HCT116 (cell line): ENCODE measurements around the gene TNFSF8. TPM values are rescaled to one million over a fixed set of nuclear protein-coding genes. Genes with fewer than 3 reads are reported as not detected.

Source experiments
- ATAC-seq: fragments of 200-7000 bp; cut with Tn5 transposase; 2 replicates; pipeline ENCODE4 v1.9.1; 2020; ENCODE audit warnings: mild to moderate bottlenecking, moderate library complexity
- BruUV-seq: library from RNA; stranded (reverse); fragments of 400-500 nt; replicated peaks from 2 replicates; lab custom pipeline; 2021; lab: Mats Ljungman, UMichigan
- CTCF ChIA-PET: fragments of 300-600 bp; sonication (Branson Sonifier 250); formaldehyde crosslinking; loops from one replicate; lab custom pipeline; 2021; ENCODE audit warnings: antibody characterized with exemption; lab: Charles Lee
- POLR2A ChIA-PET: fragments of 300-600, 350-600 bp; sonication (Branson Sonifier 250); formaldehyde crosslinking; loops from one replicate; lab custom pipeline; 2021; ENCODE audit warnings: antibody characterized with exemption; lab: Charles Lee
- RAD21 ChIA-PET, 2 experiments: fragments of 300-600 bp; sonication (Branson Sonifier 250); formaldehyde crosslinking; loops; one replicate each; lab custom pipeline; 2023; ENCODE audit warnings: low total read pairs in 2 of 2; ENCODE audit not compliant: uncharacterized antibody in 2 of 2, unreplicated experiment in 2 of 2, low non-redundant PET in 1 of 2; lab: Charles Lee
- DNase-seq: peaks from one replicate; pipeline ENCODE4 v3.0.0-alpha.2; 2010; ENCODE audit warnings: low read depth, low spot score
- H2AFZ ChIP-seq: fragments of 200-600 bp; shearing (Covaris generic), sonication (generic); 2 replicates; pipeline ENCODE4 v1.6.1; 2017; ENCODE audit warnings: low read depth, mixed run types, mixed read lengths, antibody characterized with exemption, low read length; ENCODE audit not compliant: poor library complexity, severe bottlenecking
- H3K27ac ChIP-seq: 2 replicates; pipeline ENCODE4 v1.5.1; 2012; ENCODE audit warnings: low read depth, low read length
- H3K27me3 ChIP-seq: fragments of 200-600 bp; sonication (generic); 2 replicates; pipeline ENCODE4 v1.6.1; 2016; ENCODE audit warnings: mixed run types, low read length, mixed read lengths; ENCODE audit not compliant: insufficient read depth
- H3K36me3 ChIP-seq, 2 experiments: fragments of 200-500 bp in 1 of 2; fragments of 200-600 bp in 1 of 2; sonication (Bioruptor generic) in 1 of 2; sonication (generic) in 1 of 2; 2 replicates each; pipeline versions ENCODE4 v1.5.1 to v1.6.1; 2014 to 2016; ENCODE audit warnings: low read length in 2 of 2, inconsistent platforms in 1 of 2, mixed read lengths in 1 of 2, mixed run types in 1 of 2; ENCODE audit not compliant: insufficient read depth in 2 of 2, control insufficient read depth in 1 of 2
- H3K4me1 ChIP-seq, 2 experiments: fragments of 200-600 bp in 1 of 2; sonication (generic) in 1 of 2; 2 replicates each; pipeline versions ENCODE4 v1.5.1 to v1.6.1; 2012 to 2017; ENCODE audit warnings: low read length in 2 of 2, inconsistent platforms in 1 of 2, mild to moderate bottlenecking in 1 of 2, mixed read lengths in 1 of 2, mixed run types in 1 of 2, moderate library complexity in 1 of 2; ENCODE audit not compliant: insufficient read depth in 2 of 2, control insufficient read depth in 1 of 2
- H3K4me2 ChIP-seq: fragments of 200-600 bp; sonication (generic); 2 replicates; pipeline ENCODE4 v1.6.1; 2017; ENCODE audit warnings: mixed run types, low read length, mixed read lengths
- H3K4me3 ChIP-seq, 2 experiments: fragments of 200-600 bp in 1 of 2; sonication (generic) in 1 of 2; replicated peaks in 1 of 2; 2 replicates each; pipeline ENCODE4 v1.5.1; 2011 to 2016; ENCODE audit warnings: low read length in 2 of 2, control low read depth in 1 of 2, low read depth in 1 of 2, mild to moderate bottlenecking in 1 of 2, mixed read lengths in 1 of 2, mixed run types in 1 of 2
- H3K79me2 ChIP-seq: fragments of 200-600 bp; sonication (generic); 2 replicates; pipeline ENCODE4 v1.6.1; 2017; ENCODE audit warnings: mild to moderate bottlenecking, mixed run types, low read length, moderate library complexity, mixed read lengths; ENCODE audit not compliant: insufficient read depth
- H3K9ac ChIP-seq: fragments of 200-600 bp; sonication (generic); 2 replicates; pipeline ENCODE4 v1.6.1; 2016; ENCODE audit warnings: low read length, mixed read lengths
- H3K9me2 ChIP-seq: fragments of 200-600 bp; sonication (generic), shearing (Covaris generic); 2 replicates; pipeline ENCODE4 v1.6.1; 2017; ENCODE audit warnings: mixed run types, mild to moderate bottlenecking, moderate library complexity; ENCODE audit not compliant: insufficient read depth
- H3K9me3 ChIP-seq, 2 experiments: fragments of 200-500 bp in 1 of 2; fragments of 200-600 bp in 1 of 2; sonication (Bioruptor generic) in 1 of 2; sonication (generic) in 1 of 2; 2 replicates each; pipeline ENCODE4 v1.6.1; 2014 to 2017; ENCODE audit warnings: low read length in 2 of 2, mixed read lengths in 2 of 2, inconsistent platforms in 1 of 2, low read depth in 1 of 2, mild to moderate bottlenecking in 1 of 2, mixed run types in 1 of 2, moderate library complexity in 1 of 2; ENCODE audit not compliant: control insufficient read depth in 1 of 2, insufficient read depth in 1 of 2
- H4K20me1 ChIP-seq: fragments of 200-600 bp; sonication (generic), shearing (Covaris generic); 2 replicates; pipeline ENCODE4 v1.6.1; 2017; ENCODE audit warnings: mixed run types, mild to moderate bottlenecking, moderate library complexity; ENCODE audit not compliant: insufficient read depth
- ATF3 ChIP-seq: IDR thresholded peaks from 2 replicates; pipeline ENCODE4 v1.6.1; 2012
- CBX3 ChIP-seq: IDR thresholded peaks from 2 replicates; pipeline ENCODE4 v1.6.1; 2012; ENCODE audit warnings: low read depth
- CEBPB ChIP-seq: IDR thresholded peaks from 2 replicates; pipeline ENCODE4 v1.6.1; 2012; ENCODE audit warnings: low read depth
- FOSL1 ChIP-seq: IDR thresholded peaks from 2 replicates; pipeline ENCODE4 v1.6.1; 2012; ENCODE audit warnings: low read depth
- MAX ChIP-seq: IDR thresholded peaks from 2 replicates; pipeline ENCODE4 v1.6.1; 2012
- POLR2A ChIP-seq: IDR thresholded peaks from 2 replicates; pipeline ENCODE4 v1.7.0; 2011; ENCODE audit warnings: borderline replicate concordance; ENCODE audit not compliant: insufficient read depth, insufficient read length; ENCODE audit errors: extremely low read depth
- POLR2AphosphoS5 ChIP-seq: IDR thresholded peaks from 2 replicates; pipeline ENCODE4 v1.6.1; 2011; ENCODE audit warnings: mild to moderate bottlenecking, low read depth, low read length, moderate library complexity
- RAD21 ChIP-seq: IDR thresholded peaks from 2 replicates; pipeline ENCODE4 v1.6.1; 2012; ENCODE audit warnings: low read depth, mild to moderate bottlenecking
- SP1 ChIP-seq: IDR thresholded peaks from 2 replicates; pipeline ENCODE4 v1.6.1; 2012; ENCODE audit warnings: low read depth
- SRF ChIP-seq: IDR thresholded peaks from 2 replicates; pipeline ENCODE4 v1.6.1; 2012; ENCODE audit warnings: low read depth
- TCF7L2 ChIP-seq: IDR thresholded peaks from 2 replicates; pipeline ENCODE4 v1.7.0; 2011; ENCODE audit warnings: borderline replicate concordance, inconsistent platforms; ENCODE audit not compliant: insufficient read depth, insufficient read length; ENCODE audit errors: extremely low read depth
- YY1 ChIP-seq: IDR thresholded peaks from 2 replicates; pipeline ENCODE4 v1.6.1; 2011; ENCODE audit warnings: low read length, low read depth, moderate library complexity, mild to moderate bottlenecking; ENCODE audit not compliant: insufficient replicate concordance; ENCODE audit errors: extremely low read depth
- intact Hi-C: fragments of 100-400 bp; cut with micrococcal nuclease; formaldehyde crosslinking; loops from 2 replicates; pipeline ENCODE4 v1.10.0; 2022
- total RNA-seq: library from RNA; stranded (reverse); gene quantifications from one replicate; pipeline ENCODE4 v1.2.1, GENCODE V29; 2021; ENCODE audit not compliant: unreplicated experiment

The TNFSF8 gene
- total RNA-seq, 1 experiment from 2014 or later: not detected

GRCh38 chr9:114894609-114895433, 35.6 kb downstream of the TNFSF8 start:
- Histone ChIP-seq H3K9me2 (no peaks in the 10 kb centered on the region), H3K4me3 (no peak overlapping the region), H3K9ac (no peak overlapping the region), H2AFZ (no peak overlapping the region), H4K20me1 (no peaks in the 10 kb centered on the region), H3K4me2 (no peak overlapping the region), H3K9me3 (no peaks in the 10 kb centered on the region), H3K36me3 (no peaks in the 10 kb centered on the region), H3K27ac (no peak overlapping the region), H3K27me3 (peaks cover 26% of the 10 kb centered on the region), H3K4me1 (peaks cover 0 to 3% of the 10 kb centered on the region in 2 experiments; a peak in 1 of 4 replicates), H3K79me2 (no peaks in the 10 kb centered on the region)
- CTCF ChIA-PET: interaction anchor here (1.0 kb wide), 1 partner anchor 12 kb away, joined by 4 read pairs; no protein-coding TSS in a partner anchor
- intact Hi-C loops: no loop called here
- DNase-seq: no peak
- TF ChIP-seq SRF (no peak), RAD21 (no peak), SP1 (no peak), TCF7L2 (no peak), YY1 (no peak), POLR2A (no peak), POLR2AphosphoS5 (no peak), CBX3 (no peak), ATF3 (no peak), FOSL1 (no peak), CEBPB (no peak), MAX (no peak)
- BruUV-seq: no TSS peak
- no peak for ATAC-seq
- POLR2A ChIA-PET: no interaction called here
- RAD21 ChIA-PET: no interaction called here
